PFSK-1 (cell line): ENCODE results near the gene TATDN2.

Experiments used
- FOXP2 ChIP-seq: optimal IDR thresholded peaks from 2 replicates; pipeline ENCODE3; 2011; ENCODE audit warnings: borderline replicate concordance, control low read depth, inconsistent platforms; ENCODE audit not compliant: insufficient read depth; ENCODE audit errors: extremely low read length, extremely low read depth
- POLR2AphosphoS5 ChIP-seq: IDR thresholded peaks from 2 replicates; pipeline ENCODE4 v1.6.1; 2012; ENCODE audit warnings: low read depth, mild to moderate bottlenecking, control low read depth, low read length, moderate library complexity
- REST ChIP-seq, 2 experiments: IDR thresholded peaks; 2 replicates each; pipeline versions ENCODE4 v1.6.1 to v1.8.0; 2011 to 2012; ENCODE audit warnings: low read depth in 2 of 2, low read length in 2 of 2, control low read depth in 1 of 2, inconsistent platforms in 1 of 2, mild to moderate bottlenecking in 1 of 2, moderate library complexity in 1 of 2; ENCODE audit not compliant: insufficient read depth in 1 of 2
- SIN3A ChIP-seq: IDR thresholded peaks from 2 replicates; pipeline ENCODE4 v1.6.1; 2012; ENCODE audit warnings: mild to moderate bottlenecking, low read length, moderate library complexity, borderline replicate concordance; ENCODE audit not compliant: insufficient read depth
- TAF1 ChIP-seq: IDR thresholded peaks from 2 replicates; pipeline ENCODE4 v1.6.1; 2012; ENCODE audit warnings: low read length, control low read depth, borderline replicate concordance; ENCODE audit not compliant: insufficient read depth

TATDN2 gene

DNA sequence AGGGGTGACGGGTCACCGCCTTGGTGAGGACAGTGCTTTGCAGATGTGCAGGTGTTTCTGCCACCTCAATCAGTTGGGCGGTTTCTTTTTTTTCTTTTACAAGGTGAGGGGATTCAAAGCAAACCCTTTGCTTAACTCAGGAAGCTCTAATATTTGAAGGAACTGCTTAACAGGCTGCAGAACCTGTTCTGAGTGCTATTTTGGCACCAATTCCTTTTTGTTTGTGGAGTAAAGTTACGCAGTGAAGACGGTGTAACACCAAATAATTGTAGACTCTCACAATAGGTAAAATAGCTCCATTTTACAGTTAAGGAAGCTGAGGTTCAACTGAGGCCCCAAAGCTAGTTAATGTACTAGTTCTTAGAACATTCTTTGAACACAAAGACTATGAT, 37.9 kb downstream of the TATDN2 start:
- TF ChIP-seq FOXP2 (no peak), TAF1 (no peak), SIN3A (no peak), POLR2AphosphoS5 (no peak), REST (IDR thresholded peaks at IDR 0.05; ENCODE audit: insufficient read depth in 1 of 2, low read depth in 2 of 2, low read length in 2 of 2) (no peak)

DNA sequence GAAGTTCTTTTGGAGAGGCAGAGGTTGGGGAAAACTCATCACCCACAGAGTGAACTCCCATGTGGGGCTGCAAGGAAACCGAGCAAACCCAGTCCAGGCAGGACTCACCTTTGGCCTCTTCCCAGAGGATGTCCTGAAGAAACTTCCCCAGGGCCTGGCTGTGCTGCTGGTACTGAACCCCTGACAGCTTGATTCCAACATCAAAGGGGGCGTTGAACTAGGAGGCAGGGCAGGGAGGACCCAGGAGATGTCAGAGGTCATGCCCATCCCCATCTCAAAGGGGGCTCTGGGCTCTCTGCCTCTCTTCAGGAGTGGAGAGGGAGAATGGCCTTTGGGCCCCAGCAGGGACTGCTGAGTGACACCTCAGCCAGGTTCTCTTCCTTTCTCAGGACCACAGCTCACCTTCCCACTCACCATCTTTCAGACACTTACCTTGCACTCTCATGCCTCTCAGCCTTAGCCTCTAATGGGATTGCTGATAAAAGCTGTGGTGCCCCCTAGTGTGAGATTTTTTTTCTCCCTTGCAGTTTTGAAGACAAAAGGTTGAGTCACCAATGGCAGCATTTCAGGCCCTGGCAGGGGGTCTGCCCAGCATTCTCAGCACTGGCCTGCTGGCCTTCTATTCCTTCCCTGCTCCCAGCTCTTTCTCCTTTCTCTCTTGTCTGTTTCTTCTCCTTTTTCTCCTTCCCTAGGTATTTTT, 38.5 kb downstream of the TATDN2 start:
- no peak for TF ChIP-seq REST (IDR thresholded peaks at IDR 0.05; ENCODE audit: insufficient read depth in 1 of 2, low read depth in 2 of 2, low read length in 2 of 2)
- TF ChIP-seq FOXP2: no peak
- TF ChIP-seq SIN3A: no peak
- TF ChIP-seq TAF1: no peak
- TF ChIP-seq POLR2AphosphoS5: no peak

DNA sequence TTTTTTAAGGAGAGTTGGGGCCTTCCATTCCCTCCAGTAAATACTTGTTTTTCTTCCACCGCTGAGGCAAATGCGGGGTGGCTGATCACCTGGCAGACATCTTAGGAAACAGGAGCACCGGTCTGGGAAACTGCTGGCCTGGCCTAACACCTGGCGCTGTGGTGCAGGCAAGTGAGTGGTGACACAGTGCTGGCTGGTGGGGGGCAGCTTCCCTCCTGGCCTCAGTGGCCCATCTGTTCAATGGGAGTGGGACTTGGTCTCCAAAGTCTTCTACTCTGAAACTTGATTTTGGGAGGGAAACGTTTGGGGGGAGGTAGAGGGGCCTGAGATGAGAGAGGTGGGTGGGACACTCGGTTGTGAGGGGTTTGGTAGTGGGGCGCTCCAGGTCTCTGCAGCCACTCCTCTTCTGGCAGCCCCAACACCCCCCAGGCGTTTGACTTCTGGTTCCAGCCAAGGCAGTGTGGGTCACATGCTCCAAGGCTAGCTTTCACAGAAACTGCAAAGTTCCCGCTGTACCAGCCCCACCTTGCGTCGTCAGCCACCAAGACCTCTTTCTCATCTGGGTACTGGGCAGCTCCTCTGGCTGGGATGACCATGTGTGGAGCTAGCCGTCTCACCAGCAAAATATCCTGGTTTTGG, 39.8 kb downstream of the TATDN2 start:
- TF ChIP-seq POLR2AphosphoS5 (no peak), SIN3A (no peak), REST (IDR thresholded peaks at IDR 0.05; ENCODE audit: insufficient read depth in 1 of 2, low read depth in 2 of 2, low read length in 2 of 2) (no peak), TAF1 (no peak), FOXP2 (no peak)

DNA sequence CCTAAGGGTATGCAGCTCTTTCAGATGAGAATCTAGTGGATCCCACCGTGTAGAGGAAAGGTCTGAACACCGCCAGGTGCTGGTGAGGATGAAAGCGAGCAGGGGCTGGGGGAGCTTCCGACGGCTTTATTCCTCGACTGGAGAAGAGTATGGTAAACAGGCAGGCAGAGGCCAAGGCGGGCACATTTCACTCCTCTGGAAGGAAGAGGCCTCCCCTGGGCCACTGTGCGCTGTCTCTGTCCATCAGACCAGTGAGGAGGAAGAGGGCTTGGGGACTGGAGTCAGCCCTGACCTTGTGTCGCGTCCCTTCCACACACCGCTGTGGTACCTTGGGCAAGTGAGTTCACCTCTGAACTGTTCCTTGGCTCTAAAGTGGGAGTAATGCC, 40.3 kb downstream of the TATDN2 start:
- TF ChIP-seq SIN3A (no peak), REST (IDR thresholded peaks at IDR 0.05; ENCODE audit: insufficient read depth in 1 of 2, low read depth in 2 of 2, low read length in 2 of 2) (no peak), TAF1 (no peak), FOXP2 (no peak), POLR2AphosphoS5 (no peak)
